ENCODE results near the gene IL34. TPM values are rescaled to one million over a fixed set of nuclear protein-coding genes. Genes with fewer than 3 reads are reported as not detected.

IL34 gene
- total and polyA plus RNA-seq, 2 of the 13 experiments (the other 11 are each of a cell fraction or from before 2014, with no cell fraction given) = 1.2 to 1.3 TPM

DNA sequence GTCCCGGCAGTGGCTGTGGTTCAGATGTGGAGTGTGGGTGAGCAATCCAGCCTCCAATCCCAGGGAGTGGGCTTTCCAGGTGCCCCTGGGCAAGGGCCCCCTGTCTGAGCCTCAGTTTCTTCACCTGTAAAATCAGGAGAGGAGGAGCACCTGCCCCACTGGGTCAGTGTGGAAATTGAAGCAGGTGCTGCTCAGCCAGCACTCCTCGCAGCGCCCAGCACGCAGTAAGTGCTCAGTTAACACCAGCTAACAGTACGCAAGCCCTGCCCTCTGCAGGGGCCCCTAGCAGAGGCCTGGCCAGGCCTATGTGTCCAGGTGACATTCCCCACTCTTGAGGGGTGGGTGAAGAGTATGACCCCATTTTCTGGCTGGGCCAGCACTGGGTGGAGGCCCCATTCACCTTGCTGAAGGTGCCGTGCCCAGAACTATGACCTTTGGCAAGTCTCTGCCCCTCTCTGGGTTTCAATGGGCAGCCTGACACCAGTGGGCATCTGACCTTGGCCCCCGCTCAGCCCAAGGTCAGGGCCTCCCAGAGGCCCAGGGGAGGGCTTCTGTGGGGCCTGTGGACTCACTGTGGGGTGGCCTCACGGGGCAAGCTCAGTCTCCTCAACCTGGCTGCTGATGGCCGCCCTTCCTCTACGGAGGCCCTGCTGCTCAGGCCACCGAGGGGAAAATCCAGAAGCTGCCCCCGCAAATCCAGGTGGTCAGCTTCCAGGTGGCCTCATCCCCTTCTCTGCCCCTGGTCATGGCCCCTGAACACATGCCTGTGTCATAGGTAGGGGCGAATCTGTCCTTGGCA lies 37.0 kb downstream of the IL34 start (continued):
- TF ChIP-seq, protein P1, sequence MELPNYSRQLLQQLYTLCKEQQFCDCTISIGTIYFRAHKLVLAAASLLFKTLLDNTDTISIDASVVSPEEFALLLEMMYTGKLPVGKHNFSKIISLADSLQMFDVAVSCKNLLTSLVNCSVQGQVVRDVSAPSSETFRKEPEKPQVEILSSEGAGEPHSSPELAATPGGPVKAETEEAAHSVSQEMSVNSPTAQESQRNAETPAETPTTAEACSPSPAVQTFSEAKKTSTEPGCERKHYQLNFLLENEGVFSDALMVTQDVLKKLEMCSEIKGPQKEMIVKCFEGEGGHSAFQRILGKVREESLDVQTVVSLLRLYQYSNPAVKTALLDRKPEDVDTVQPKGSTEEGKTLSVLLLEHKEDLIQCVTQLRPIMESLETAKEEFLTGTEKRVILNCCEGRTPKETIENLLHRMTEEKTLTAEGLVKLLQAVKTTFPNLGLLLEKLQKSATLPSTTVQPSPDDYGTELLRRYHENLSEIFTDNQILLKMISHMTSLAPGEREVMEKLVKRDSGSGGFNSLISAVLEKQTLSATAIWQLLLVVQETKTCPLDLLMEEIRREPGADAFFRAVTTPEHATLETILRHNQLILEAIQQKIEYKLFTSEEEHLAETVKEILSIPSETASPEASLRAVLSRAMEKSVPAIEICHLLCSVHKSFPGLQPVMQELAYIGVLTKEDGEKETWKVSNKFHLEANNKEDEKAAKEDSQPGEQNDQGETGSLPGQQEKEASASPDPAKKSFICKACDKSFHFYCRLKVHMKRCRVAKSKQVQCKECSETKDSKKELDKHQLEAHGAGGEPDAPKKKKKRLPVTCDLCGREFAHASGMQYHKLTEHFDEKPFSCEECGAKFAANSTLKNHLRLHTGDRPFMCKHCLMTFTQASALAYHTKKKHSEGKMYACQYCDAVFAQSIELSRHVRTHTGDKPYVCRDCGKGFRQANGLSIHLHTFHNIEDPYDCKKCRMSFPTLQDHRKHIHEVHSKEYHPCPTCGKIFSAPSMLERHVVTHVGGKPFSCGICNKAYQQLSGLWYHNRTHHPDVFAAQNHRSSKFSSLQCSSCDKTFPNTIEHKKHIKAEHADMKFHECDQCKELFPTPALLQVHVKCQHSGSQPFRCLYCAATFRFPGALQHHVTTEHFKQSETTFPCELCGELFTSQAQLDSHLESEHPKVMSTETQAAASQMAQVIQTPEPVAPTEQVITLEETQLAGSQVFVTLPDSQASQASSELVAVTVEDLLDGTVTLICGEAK (IDR thresholded peaks at IDR 0.05) = no peak
- TF ChIP-seq, protein P1 (CRISPR knock-in tag; IDR thresholded peaks at IDR 0.05) = no peak; the same call in 1 of the 2 replicates
- no peak for TF ChIP-seq ZNF501 (CRISPR knock-in tag; IDR thresholded peaks at IDR 0.05)
- TF ChIP-seq, protein P2, sequence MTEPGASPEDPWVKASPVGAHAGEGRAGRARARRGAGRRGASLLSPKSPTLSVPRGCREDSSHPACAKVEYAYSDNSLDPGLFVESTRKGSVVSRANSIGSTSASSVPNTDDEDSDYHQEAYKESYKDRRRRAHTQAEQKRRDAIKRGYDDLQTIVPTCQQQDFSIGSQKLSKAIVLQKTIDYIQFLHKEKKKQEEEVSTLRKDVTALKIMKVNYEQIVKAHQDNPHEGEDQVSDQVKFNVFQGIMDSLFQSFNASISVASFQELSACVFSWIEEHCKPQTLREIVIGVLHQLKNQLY (CRISPR knock-in tag; IDR thresholded peaks at IDR 0.05) = no peak
- TF ChIP-seq GLMP (CRISPR knock-in tag; IDR thresholded peaks at IDR 0.05; ENCODE audit: borderline replicate concordance) = no peak
- TF ChIP-seq NR2F2 (IDR thresholded peaks at IDR 0.05; ENCODE audit: borderline replicate concordance, low read depth) = peak; percentile 51; the same call in 1 of the 2 replicates
- TF ChIP-seq YEATS4 (CRISPR knock-in tag; IDR thresholded peaks at IDR 0.05; ENCODE audit: borderline replicate concordance) = peak; percentile 70
- 0 out of 2 replicates have a peak, but pooled peaks have one; percentile 19 for TF ChIP-seq RBAK (CRISPR knock-in tag; IDR thresholded peaks at IDR 0.05)
- TF ChIP-seq CBFB (CRISPR knock-in tag; IDR thresholded peaks at IDR 0.05) = no peak
- no peak for TF ChIP-seq ZNF234 (CRISPR knock-in tag; conservative IDR thresholded peaks at IDR 0.05)
- TF ChIP-seq RXRA (CRISPR knock-in tag; IDR thresholded peaks at IDR 0.05) = peak; percentile 61
- 0 out of 2 replicates have a peak, but pooled peaks have one; percentile 10 for TF ChIP-seq KDM3A (CRISPR knock-in tag; IDR thresholded peaks at IDR 0.05; ENCODE audit: low read depth)
- TF ChIP-seq TEAD3 (CRISPR knock-in tag; optimal IDR thresholded peaks at IDR 0.05; ENCODE audit: borderline replicate concordance) = no peak
